HG02588 (cell line): ENCODE data around the gene TAGLN.
"Not testable (repeated sequence)": the region's sequence is repeated elsewhere in the genome, so short reads cannot be mapped to it uniquely, and the experiment has no call there.

ENCODE experiments used
- ATAC-seq: cut with Tn5 transposase; IDR thresholded peaks from one replicate; pipeline ENCODE4 v1.9.1; 2021; ENCODE audit warnings: mild to moderate bottlenecking, moderate library complexity; ENCODE audit not compliant: unreplicated experiment

Gene TAGLN

DNA sequence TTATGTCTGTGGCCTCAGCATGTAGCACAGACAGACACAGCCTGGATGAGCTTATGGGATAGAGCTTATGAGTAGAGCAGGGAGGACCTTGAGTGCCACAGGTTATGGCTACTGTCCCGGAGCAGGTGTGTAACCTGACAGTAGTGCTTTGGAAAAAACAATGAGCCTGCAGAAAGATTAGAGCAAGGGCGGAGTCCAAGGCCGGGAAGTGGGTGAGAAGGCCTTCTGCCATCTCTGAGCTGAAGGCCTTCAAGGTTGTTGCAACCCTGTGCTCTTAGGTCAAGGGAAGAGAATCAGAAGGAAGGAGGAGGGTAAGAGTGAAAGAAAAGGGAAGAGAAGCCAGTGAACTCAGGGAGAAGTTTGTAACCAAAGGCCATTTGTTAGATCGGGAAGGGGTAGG, 3.9 kb upstream of the TAGLN start:
- no peak for ATAC-seq

DNA sequence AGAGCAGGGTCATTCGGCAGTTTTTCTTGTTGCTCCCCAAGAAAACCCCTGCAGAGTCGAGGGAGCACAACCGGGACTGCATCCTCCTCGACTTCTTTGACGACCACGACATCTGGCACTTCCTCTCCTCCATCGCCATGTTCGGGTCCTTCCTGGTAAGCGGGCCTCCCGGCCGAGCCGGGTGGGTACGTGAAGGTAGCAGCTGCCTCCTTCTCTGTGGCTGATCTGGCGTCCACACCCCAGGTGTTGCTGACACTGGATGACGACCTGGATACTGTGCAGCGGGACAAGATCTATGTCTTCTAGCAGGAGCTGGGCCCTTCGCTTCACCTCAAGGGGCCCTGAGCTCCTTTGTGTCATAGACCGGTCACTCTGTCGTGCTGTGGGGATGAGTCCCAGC, 3.4 kb upstream of the TAGLN start:
- ATAC-seq = no peak

- ATAC-seq = no peak
These were observed 2.2 kb upstream of the TAGLN start for GRCh38 chr11:117197006-117197405.

GRCh38 chr11:117197516-117198456, 1.4 kb upstream of the TAGLN start:
- ATAC-seq = no peak

DNA sequence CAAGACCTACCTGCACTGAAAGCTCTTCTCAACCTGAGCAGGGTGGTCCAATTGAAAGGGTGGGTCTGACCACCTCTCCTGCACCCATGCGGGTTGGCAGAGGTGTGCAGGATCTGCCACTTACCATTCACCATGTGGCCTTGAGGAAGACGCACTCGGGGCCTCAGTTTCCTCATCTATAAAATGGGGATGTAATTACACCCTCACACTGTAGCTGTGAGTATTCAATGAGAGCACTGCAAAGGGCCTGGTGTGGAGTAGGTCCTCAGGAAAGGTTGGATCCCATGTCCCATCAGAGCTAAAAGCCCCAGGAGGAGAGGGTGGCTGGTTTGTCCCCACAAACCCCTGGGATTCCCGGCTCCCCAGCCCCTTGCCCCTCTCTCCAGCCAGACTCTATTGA, 557 bp upstream of the TAGLN start:
- ATAC-seq = no peak

DNA sequence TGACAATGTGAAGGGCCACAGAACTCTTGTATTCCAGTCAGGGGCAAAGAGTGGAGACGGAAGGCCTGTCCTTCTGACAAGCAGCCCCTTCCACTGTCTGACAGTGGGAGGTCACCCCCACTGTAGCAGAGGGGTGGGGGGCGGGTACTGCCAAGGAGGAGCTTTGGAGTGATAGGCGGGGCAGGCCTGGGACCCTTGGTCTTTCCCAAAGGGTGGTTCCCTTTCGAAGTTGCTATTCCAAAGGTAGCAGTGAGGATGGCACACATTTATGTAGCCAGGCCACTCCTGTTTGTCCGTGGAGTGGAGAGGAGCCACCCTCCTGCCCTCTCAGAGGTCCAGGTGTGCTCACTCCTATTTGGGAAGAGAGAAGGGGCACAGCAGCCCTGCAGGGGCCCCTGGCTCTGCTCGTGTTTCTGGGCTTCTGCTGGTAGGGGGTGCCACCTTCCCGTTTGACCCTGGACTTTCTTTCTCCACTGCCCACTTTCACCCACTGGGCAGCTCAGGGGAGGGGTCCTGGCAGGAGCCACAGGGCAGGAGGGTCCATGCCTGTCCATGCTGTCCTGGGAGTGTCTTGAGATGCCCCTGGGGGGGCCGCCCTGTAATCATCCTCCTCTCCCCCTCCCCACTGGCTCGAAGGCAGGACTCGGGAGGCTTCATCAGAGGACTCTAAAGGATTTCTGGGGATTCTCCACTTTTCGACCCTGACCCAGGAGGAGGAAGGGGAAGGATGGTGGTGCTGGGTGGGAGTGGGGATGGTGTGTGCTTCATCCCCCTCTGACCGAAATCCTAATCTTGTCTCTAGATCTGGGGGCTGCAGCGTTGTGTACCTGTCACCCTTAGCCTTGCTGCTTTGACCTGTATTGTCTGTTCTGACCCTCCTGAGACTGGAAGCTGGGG, 994 bp downstream of the TAGLN start:
- no peak for ATAC-seq

DNA sequence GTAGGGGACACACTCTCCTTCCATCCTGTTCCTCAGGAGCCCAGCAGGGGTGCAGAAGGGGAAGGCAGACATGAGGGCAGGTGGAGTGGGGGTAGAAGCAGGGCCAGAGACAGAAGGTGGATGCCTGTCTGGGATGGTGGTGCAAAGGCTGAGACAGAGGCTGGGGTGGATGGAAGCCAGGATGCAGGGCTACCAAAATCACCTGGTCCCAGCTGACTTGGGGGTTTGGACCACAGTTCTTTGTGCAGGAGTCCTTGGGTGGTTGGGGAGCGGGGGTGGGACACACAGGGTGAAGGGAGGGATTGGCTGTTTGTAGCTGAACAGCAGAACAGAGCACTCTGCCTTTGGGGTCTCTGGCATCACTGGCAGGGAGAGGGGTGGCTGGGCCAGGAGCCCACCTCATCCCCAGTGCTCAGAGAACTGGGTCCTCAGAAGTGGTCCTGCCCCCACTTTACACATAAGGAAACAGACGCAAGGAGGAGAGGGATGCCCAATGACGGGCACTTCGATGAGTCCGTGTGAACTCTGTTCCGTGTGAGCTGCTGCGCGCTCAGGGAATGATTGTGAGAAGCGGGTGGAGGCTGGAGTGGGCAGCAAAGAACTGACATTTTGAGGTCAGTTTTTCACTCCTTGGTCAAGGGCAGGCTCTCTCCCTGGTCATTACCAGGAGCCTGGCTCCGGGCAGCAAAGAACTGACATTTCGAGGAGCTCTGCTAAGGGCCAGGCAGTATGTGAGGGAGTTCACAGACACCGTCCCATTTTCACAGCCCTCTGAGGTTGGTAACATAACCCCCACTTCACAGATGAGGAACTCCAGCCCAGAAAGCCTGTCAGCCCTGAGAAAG, 1.9 kb downstream of the TAGLN start:
- no peak for ATAC-seq

GRCh38 chr11:117201658-117202305, 2.6 kb downstream of the TAGLN start:
- no peak for ATAC-seq

GRCh38 chr11:117202386-117203068, 3.4 kb downstream of the TAGLN start:
- no peak for ATAC-seq

GRCh38 chr11:117203069-117203407, 3.9 kb downstream of the TAGLN start:
- ATAC-seq = no peak

- no peak for ATAC-seq
These were observed 5.3 kb downstream of the TAGLN start for GRCh38 chr11:117204283-117205080.

DNA sequence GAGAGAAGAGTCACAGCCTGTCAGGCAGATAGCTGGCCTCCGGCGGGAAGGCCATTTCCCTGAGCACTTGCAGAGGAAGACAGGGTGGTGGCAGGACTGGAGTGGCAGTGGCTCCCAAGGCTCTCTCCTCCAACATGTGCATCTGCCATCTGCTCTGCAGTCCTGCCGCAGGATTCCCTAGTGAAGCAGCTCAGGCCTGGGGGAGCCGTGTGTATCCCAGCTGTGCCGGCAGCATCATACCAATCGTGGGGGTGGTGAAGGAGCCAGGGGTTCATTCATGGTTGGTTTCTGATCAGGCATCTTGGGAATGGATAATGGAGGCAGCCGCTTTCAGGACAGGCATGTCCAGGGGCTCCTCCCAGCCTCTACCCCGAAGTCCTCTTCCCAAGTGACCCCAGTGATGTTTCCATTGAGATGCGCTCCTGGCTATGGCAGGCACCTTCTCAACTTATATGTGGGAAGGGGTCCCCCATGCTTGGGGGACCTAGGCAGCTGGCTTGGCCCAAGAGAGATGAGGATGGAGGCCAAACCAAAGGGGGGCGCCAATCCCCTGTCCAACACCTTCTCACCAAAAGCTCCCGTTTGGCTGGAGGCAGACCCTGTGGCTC, 6.1 kb downstream of the TAGLN start:
- no peak for ATAC-seq

DNA sequence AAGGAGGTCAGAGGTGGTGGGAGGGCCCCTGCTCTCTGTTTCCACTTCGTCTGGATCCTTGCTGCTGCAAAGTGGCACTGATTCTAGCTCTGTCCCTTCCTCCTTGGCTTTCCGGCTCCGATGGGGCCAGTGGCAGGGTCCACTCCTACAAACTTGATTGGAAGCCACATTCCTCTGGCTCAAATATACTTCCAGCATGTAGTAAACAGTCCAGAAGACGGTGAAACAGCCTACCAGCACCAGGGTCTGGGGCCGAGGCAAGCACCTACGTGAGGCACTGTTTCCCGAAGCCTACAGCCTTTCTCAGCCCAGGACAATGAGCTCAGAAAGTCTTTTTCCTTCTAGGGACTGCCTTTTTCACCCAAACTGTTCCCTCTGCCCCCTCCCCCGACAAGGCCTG, 6.9 kb downstream of the TAGLN start:
- not testable (repeated sequence) for ATAC-seq

DNA sequence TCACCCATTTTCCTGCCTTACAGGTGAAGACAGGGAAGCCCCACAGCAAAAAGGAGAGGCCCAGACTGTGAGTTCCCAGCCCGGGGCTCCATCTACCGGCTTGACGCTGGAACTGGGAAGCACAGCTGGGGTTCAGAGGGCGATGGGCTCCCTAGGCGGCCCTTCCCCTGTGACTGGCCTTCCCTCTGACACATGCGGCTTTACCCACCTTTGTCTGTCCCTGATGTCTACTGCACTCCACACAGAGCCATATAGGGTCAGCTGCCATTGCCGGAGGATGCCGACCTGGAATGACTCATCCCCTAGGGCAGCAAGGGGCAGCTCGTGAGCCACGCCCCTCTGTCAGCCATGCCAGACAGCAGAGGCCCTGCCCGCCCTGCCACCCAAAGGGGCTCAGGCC, 7.7 kb downstream of the TAGLN start:
- ATAC-seq = not testable (repeated sequence)

GRCh38 chr11:117207481-117207880, 8.3 kb downstream of the TAGLN start:
- not testable (repeated sequence) for ATAC-seq

- ATAC-seq = not testable (repeated sequence)
These were observed 9.5 kb downstream of the TAGLN start for GRCh38 chr11:117208710-117209109.

DNA sequence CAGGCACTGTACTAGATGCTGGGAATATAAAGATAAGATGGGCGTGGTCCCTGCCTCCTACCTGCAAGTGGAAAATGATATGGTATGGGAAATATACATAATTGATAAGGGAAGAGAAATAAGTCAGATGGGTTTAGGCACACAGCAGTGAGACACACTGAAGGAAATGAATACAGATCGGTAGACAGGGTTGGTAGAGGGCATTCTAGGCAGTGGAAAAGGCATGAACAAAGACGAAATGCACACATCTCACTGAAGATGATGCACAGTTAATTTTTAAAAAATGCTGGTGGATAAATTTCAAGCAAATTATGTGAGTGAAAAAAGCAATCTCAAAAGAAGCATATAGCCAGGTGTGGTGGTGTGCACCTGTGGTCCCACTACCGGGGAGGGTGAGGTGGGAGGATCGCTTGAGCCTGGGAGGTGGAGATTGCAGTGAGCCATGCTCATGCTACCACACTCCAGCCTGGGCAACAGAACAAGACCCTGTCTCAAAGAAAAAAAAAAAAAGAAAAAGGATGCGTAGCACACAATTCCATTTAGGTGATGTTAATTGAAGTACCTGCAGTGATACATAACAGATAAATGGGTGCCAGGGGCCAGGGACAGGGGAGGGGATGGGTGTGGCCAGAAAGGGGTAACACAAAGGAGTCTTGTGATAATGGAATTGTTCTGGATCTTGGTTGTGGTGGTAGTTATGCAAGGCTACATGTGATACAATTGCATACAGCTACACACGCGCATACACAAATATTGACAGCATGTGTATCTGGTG, 10.4 kb downstream of the TAGLN start:
- ATAC-seq = not testable (repeated sequence)

DNA sequence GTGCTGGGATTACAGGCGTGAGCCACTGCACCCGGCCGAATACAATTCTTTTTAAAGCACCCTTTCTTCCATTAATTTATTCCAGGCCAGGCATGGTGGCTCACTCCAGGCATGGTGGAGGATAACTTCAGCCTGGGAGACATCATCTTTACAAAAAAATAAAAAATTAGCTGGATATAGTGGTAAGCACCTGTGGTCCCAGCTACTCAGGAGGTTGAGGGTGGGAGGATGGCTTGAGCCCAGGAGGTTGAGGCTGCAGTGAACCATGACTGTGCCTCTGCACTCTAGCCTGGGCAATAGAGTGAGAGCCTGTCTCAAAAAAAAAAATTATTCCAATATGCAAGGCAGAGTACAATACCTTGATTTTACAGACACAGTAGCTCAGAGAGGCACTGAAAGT, 11.4 kb downstream of the TAGLN start:
- ATAC-seq = no peak
